NCI-H748 (cell line): ENCODE measurements around the gene CDC7.
"Not testable (repeated sequence)": the region's sequence is repeated elsewhere in the genome, so short reads cannot be mapped to it uniquely, and the experiment has no call there.

Experiments used
- DNase-seq: peaks from one replicate; lab custom pipeline; 2025; ENCODE audit not compliant: unreplicated experiment; lab: John Stamatoyannopoulos, UW

Gene CDC7

GRCh38 chr1:91510754-91511153 lies 10.1 kb downstream of the CDC7 start:
- DNase-seq: no peak

- DNase-seq: peak; percentile 31
Measured at GRCh38 chr1:91511386-91511785, 10.7 kb downstream of the CDC7 start.

- DNase-seq: no peak
Measured at GRCh38 chr1:91513160-91513559, 12.5 kb downstream of the CDC7 start.

- no peak for DNase-seq
Measured at GRCh38 chr1:91513706-91514105, 13.1 kb downstream of the CDC7 start.

GRCh38 chr1:91515994-91516393 lies 15.3 kb downstream of the CDC7 start:
- no peak for DNase-seq

- not testable (repeated sequence) for DNase-seq
Measured at GRCh38 chr1:91516605-91517004, 16.0 kb downstream of the CDC7 start.

- DNase-seq: not testable (repeated sequence)
Measured at GRCh38 chr1:91519167-91519566, 18.5 kb downstream of the CDC7 start.

GRCh38 chr1:91520942-91521507 lies 20.4 kb downstream of the CDC7 start:
- DNase-seq: no peak

GRCh38 chr1:91523482-91523881 lies 22.8 kb downstream of the CDC7 start:
- no peak for DNase-seq

GRCh38 chr1:91526496-91526895 lies 25.8 kb downstream of the CDC7 start:
- no peak for DNase-seq

- no peak for DNase-seq
Measured at GRCh38 chr1:91527266-91527765, 26.7 kb downstream of the CDC7 start.

- DNase-seq: no peak
Measured at GRCh38 chr1:91527781-91528180, 27.1 kb downstream of the CDC7 start.

GRCh38 chr1:91529856-91530255 lies 29.2 kb downstream of the CDC7 start:
- DNase-seq: peak; percentile 22

- DNase-seq: no peak
Measured at GRCh38 chr1:91533361-91534024, 32.8 kb downstream of the CDC7 start.

- no peak for DNase-seq
Measured at GRCh38 chr1:91535441-91535840, 34.8 kb downstream of the CDC7 start.

- DNase-seq: peak; percentile 18
Measured at GRCh38 chr1:91537281-91537986, 36.8 kb downstream of the CDC7 start.

- DNase-seq: no peak
Measured at GRCh38 chr1:91537987-91538304, 37.3 kb downstream of the CDC7 start.

- DNase-seq: no peak
Measured at GRCh38 chr1:91540910-91541309, 40.3 kb downstream of the CDC7 start.

GRCh38 chr1:91541918-91542533 lies 41.4 kb downstream of the CDC7 start:
- DNase-seq: no peak

GRCh38 chr1:91545506-91546300 lies 45.1 kb downstream of the CDC7 start:
- no peak for DNase-seq

GRCh38 chr1:91546301-91546581 lies 45.6 kb downstream of the CDC7 start:
- DNase-seq: no peak
